ENCODE results near the gene ASXL1. TPM values are rescaled to one million over a fixed set of nuclear protein-coding genes. Genes with fewer than 3 reads are reported as not detected.

The ASXL1 gene
- total and polyA plus RNA-seq, 4 donors, result 24.2 to 96.4 (median 44.4) TPM

GRCh38 chr20:32315399-32315798, 42.7 kb upstream of the ASXL1 start:
- ATAC-seq (ENCODE audit: insufficient read depth, low FRiP score), result no peak
- no peak for TF ChIP-seq CTCF (IDR thresholded peaks at IDR 0.05; ENCODE audit: control extremely low read depth, extremely low read depth)
- WGBS, 2 donors, result 99 to 100% methylated on average over 3 of the region's 3 CpGs

GRCh38 chr20:32315891-32316290, 42.2 kb upstream of the ASXL1 start:
- DNase-seq, result no peak
- Histone ChIP-seq H3K36me3 (ENCODE audit: control insufficient read depth in 4 of 4, insufficient read depth in 4 of 4, low read length in 4 of 4) (peaks cover 6 to 21% (median 20%) of the 10 kb centered on the region in 4 donors), H3K9ac (ENCODE audit: insufficient read depth in 1 of 2, low read length in 2 of 2) (no peak overlapping the region), H3K27ac (ENCODE audit: low read depth in 1 of 2, low read length in 1 of 2) (no peak overlapping the region), H3K4me1 (ENCODE audit: control insufficient read depth in 5 of 5, insufficient read depth in 5 of 5, low read length in 5 of 5) (no peaks in the 10 kb centered on the region), H3K4me3 (no peak overlapping the region), H3K27me3 (ENCODE audit: control insufficient read depth in 3 of 3, insufficient read depth in 3 of 3, low read length in 2 of 3) (no peaks in the 10 kb centered on the region), H3K9me3 (ENCODE audit: control insufficient read depth in 4 of 4, insufficient read depth in 3 of 4, low read length in 3 of 4) (no peaks in the 10 kb centered on the region)
- no peak for ATAC-seq (ENCODE audit: insufficient read depth, low FRiP score)
- WGBS, 2 donors, result 83 to 93% methylated on average over 2 of the region's 2 CpGs
- no peak for TF ChIP-seq CTCF (IDR thresholded peaks at IDR 0.05; ENCODE audit: control extremely low read depth, extremely low read depth)

More at GRCh38 chr20:32315399-32315798, 42.7 kb upstream of the ASXL1 start:
- Histone ChIP-seq H3K36me3 (ENCODE audit: control insufficient read depth in 4 of 4, insufficient read depth in 4 of 4, low read length in 4 of 4) (peaks cover 11 to 24% (median 20%) of the 10 kb centered on the region in 4 donors), H3K27ac (ENCODE audit: low read depth in 1 of 2, low read length in 1 of 2) (no peak overlapping the region), H3K4me3 (no peak overlapping the region), H3K9ac (ENCODE audit: insufficient read depth in 1 of 2, low read length in 2 of 2) (no peak overlapping the region), H3K4me1 (ENCODE audit: control insufficient read depth in 5 of 5, insufficient read depth in 5 of 5, low read length in 5 of 5) (no peaks in the 10 kb centered on the region), H3K9me3 (ENCODE audit: control insufficient read depth in 4 of 4, insufficient read depth in 3 of 4, low read length in 3 of 4) (no peaks in the 10 kb centered on the region), H3K27me3 (ENCODE audit: control insufficient read depth in 3 of 3, insufficient read depth in 3 of 3, low read length in 2 of 3) (no peaks in the 10 kb centered on the region)
- no peak for DNase-seq

GRCh38 chr20:32316667-32317066, 41.5 kb upstream of the ASXL1 start:
- DNase-seq (no peak), ATAC-seq (ENCODE audit: insufficient read depth, low FRiP score) (no peak)
- Histone ChIP-seq H3K27ac (ENCODE audit: low read depth in 1 of 2, low read length in 1 of 2) (no peak overlapping the region), H3K4me3 (no peak overlapping the region), H3K4me1 (ENCODE audit: control insufficient read depth in 5 of 5, insufficient read depth in 5 of 5, low read length in 5 of 5) (no peaks in the 10 kb centered on the region), H3K36me3 (ENCODE audit: control insufficient read depth in 4 of 4, insufficient read depth in 4 of 4, low read length in 4 of 4) (peaks cover 6 to 21% (median 19%) of the 10 kb centered on the region in 4 donors), H3K9ac (ENCODE audit: insufficient read depth in 1 of 2, low read length in 2 of 2) (no peak overlapping the region), H3K9me3 (ENCODE audit: control insufficient read depth in 4 of 4, insufficient read depth in 3 of 4, low read length in 3 of 4) (no peaks in the 10 kb centered on the region), H3K27me3 (ENCODE audit: control insufficient read depth in 3 of 3, insufficient read depth in 3 of 3, low read length in 2 of 3) (no peaks in the 10 kb centered on the region)
- no peak for TF ChIP-seq CTCF (IDR thresholded peaks at IDR 0.05; ENCODE audit: control extremely low read depth, extremely low read depth)
- 84 to 94% methylated on average over 7 of the region's 7 CpGs for WGBS, 2 donors

- no peak for TF ChIP-seq CTCF (IDR thresholded peaks at IDR 0.05; ENCODE audit: control extremely low read depth, extremely low read depth)
- Histone ChIP-seq H3K36me3 (ENCODE audit: control insufficient read depth in 4 of 4, insufficient read depth in 4 of 4, low read length in 4 of 4) (peaks cover 6 to 19% (median 17%) of the 10 kb centered on the region in 4 donors), H3K4me1 (ENCODE audit: control insufficient read depth in 5 of 5, insufficient read depth in 5 of 5, low read length in 5 of 5) (no peaks in the 10 kb centered on the region), H3K27me3 (ENCODE audit: control insufficient read depth in 3 of 3, insufficient read depth in 3 of 3, low read length in 2 of 3) (no peaks in the 10 kb centered on the region), H3K9ac (ENCODE audit: insufficient read depth in 1 of 2, low read length in 2 of 2) (no peak overlapping the region), H3K4me3 (no peak overlapping the region), H3K27ac (ENCODE audit: low read depth in 1 of 2, low read length in 1 of 2) (no peak overlapping the region), H3K9me3 (ENCODE audit: control insufficient read depth in 4 of 4, insufficient read depth in 3 of 4, low read length in 3 of 4) (no peaks in the 10 kb centered on the region)
- no peak for DNase-seq
- no peak for ATAC-seq (ENCODE audit: insufficient read depth, low FRiP score)
- 73 to 89% methylated on average over 6 of the region's 6 CpGs for WGBS, 2 donors
Observed at GRCh38 chr20:32319100-32319499, 39.0 kb upstream of the ASXL1 start.

Data from lung (tissue), 12 donors.